Measurements from ENCODE around the gene LEKR1.

LEKR1 gene

DNA sequence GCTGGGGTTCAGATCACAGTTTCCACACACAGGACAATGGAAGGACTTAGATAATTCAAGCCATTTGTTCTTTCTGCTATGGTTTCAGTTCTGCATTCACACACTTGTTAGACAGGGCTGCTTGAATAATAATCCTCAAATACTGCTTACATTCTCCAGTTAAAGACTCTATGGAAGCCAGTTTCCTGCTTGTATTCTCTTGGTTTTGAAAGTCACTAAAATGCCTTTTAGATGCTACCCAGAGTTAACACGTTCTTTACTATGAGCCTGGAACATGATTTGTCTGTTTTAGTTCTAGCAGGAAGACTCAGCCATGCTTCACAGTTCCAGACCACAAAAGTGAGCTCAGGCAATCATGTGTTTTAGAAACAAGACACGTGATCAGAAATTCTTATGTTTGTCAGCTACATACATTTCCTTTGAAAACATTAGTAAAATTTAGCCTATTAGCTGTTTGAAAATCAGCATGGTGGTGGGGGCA is 152.4 kb downstream of the LEKR1 start:
- Mint-ChIP-seq H3K27ac (no peak overlapping the region), H3K9me3 (no peaks in the 10 kb centered on the region), H3K36me3 (no peaks in the 10 kb centered on the region), H3K4me3 (no peak overlapping the region), H3K4me1 (peaks cover 7% of the 10 kb centered on the region), H3K27me3 (peaks cover 4% of the 10 kb centered on the region)
- no peak for DNase-seq
- CTCF ChIA-PET = no interaction called here

DNA sequence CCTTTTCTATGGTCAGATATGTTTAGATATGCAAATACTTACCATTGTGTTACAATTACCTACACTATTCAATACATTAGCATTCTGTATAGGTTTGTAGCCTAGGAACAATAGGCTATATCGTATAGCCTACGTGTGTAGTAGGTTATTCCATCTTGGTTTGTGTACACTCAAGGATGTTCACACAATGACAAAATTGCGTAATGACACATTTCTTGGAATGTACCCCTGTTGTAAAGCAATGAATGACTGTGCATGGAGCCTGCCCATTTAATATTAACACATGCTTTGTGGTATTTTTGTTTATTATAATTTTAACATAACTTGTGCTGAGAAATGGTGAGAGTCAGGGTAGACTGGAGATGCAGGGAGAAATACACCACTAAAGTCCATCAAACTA is 154.9 kb downstream of the LEKR1 start:
- no peaks in the 10 kb centered on the region for H3K9me3 Mint-ChIP-seq

DNA sequence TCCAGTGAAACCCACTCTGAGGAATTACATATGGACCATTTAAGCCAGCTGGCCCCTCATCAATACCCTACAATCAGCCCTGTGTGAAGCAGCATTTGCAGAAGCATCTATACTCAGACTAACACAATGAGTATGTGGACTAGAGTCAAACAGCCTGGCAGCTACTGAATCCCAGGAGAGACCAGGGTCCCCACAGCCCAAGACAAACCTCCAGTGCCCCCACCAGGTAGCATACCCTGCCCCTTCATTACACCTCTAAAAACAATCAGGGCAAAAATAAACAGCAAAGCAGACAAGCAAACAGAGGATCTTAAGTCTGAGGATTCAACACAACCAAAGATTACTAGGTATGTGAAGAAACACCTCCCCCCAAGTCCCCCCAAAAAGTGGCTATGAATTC is 157.4 kb downstream of the LEKR1 start:
- Mint-ChIP-seq H3K9me3 (no peaks in the 10 kb centered on the region), H3K27me3 (peaks cover 9% of the 10 kb centered on the region), H3K4me3 (no peak overlapping the region), H3K36me3 (no peaks in the 10 kb centered on the region), H3K4me1 (peaks cover 4% of the 10 kb centered on the region), H3K27ac (no peak overlapping the region)
- CTCF ChIA-PET = no interaction called here
- DNase-seq = no peak

More for the DNA sequence above, 154.9 kb downstream of the LEKR1 start:
- CTCF ChIA-PET = no interaction called here
- Mint-ChIP-seq H3K27me3 (peaks cover 8% of the 10 kb centered on the region), H3K36me3 (no peaks in the 10 kb centered on the region), H3K4me3 (no peak overlapping the region), H3K27ac (no peak overlapping the region), H3K4me1 (peaks cover 7% of the 10 kb centered on the region)
- no peak for DNase-seq

DNA sequence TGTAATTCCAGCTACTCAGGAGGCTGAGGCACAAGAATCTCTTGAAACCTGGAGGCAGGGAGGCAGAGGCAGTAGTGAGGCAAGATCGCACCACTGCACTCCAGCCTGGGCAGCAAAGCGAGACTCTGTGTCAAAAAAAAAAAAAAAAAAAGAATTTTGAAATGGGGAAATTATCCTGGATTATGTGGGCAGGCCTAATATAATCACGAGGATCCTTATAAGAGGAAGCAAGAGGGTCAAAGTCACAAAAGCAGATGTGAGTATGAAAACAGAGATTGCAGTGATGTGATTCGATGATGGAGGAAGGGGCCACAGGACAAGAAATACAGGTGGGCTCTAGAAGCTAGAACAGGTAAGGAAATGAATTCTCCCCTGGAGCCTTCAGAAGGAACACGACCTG is 159.6 kb downstream of the LEKR1 start:
- no peak overlapping the region for H3K4me3 Mint-ChIP-seq
- no peaks in the 10 kb centered on the region for H3K9me3 Mint-ChIP-seq
- H3K27me3 Mint-ChIP-seq = peaks cover 9% of the 10 kb centered on the region
- no peaks in the 10 kb centered on the region for H3K4me1 Mint-ChIP-seq
- H3K27ac Mint-ChIP-seq = no peak overlapping the region
- no peak for DNase-seq
- CTCF ChIA-PET = no interaction called here
- no peaks in the 10 kb centered on the region for H3K36me3 Mint-ChIP-seq

DNA sequence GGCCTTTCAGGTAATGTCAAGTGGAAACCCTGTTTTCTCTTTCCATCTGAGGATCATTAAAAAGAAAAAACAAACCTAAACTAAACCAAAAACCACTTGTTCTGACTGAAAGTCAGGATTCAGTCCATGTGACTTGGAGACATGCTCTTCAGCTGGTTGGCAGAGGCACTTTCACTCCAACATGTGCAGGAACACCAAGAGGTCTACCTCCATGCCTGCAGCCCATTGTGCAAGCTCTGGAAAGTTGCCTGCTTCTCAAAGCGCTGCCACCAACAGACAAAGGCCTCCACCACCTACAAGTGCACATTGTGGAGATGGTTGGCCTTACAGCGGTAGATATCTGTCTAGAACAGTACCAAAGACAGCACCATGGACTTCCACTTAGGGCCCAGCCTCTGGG is 161.8 kb downstream of the LEKR1 start:
- Mint-ChIP-seq H3K4me1 (no peaks in the 10 kb centered on the region), H3K9me3 (no peaks in the 10 kb centered on the region), H3K27ac (no peak overlapping the region), H3K4me3 (no peak overlapping the region), H3K27me3 (peaks cover 14% of the 10 kb centered on the region), H3K36me3 (no peaks in the 10 kb centered on the region)
- CTCF ChIA-PET = no interaction called here
- no peak for DNase-seq

DNA sequence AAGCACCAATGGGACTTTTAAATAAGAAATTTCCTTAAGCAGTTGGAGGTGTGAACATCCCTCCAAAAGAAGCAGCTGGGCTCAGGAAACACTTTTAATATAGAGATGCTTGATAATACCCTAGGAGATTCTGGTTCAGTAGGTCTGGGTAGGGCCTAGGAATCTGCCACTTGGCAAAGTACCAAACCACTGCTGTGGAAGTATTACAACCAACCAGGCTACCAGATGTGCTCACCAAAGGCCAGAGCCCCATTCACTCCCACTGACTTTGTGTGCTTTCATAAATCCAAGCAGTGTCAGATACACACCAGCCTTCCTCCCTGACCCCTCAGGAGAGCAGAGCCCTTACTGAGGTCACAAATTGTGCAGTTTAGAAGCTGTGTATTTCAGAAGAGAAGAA is 171.2 kb downstream of the LEKR1 start:
- Mint-ChIP-seq H3K9me3 (no peaks in the 10 kb centered on the region), H3K4me3 (no peak overlapping the region), H3K27me3 (peaks cover 8% of the 10 kb centered on the region), H3K36me3 (no peaks in the 10 kb centered on the region), H3K4me1 (no peaks in the 10 kb centered on the region), H3K27ac (no peak overlapping the region)
- DNase-seq = no peak
- CTCF ChIA-PET = no interaction called here

GRCh38 chr3:157001221-157001957 is 175.2 kb downstream of the LEKR1 start:
- no peak for DNase-seq
- CTCF ChIA-PET = no interaction called here
- H3K27me3 Mint-ChIP-seq = peaks cover 4% of the 10 kb centered on the region
- no peaks in the 10 kb centered on the region for H3K9me3 Mint-ChIP-seq
- no peaks in the 10 kb centered on the region for H3K36me3 Mint-ChIP-seq
- H3K4me3 Mint-ChIP-seq = no peak overlapping the region
- no peak overlapping the region for H3K27ac Mint-ChIP-seq
- H3K4me1 Mint-ChIP-seq = no peaks in the 10 kb centered on the region

GRCh38 chr3:157021679-157022078 is 195.5 kb downstream of the LEKR1 start:
- H3K9me3 Mint-ChIP-seq = no peaks in the 10 kb centered on the region
- CTCF ChIA-PET = no interaction called here
- no peak overlapping the region for H3K4me3 Mint-ChIP-seq
- H3K27ac Mint-ChIP-seq = no peak overlapping the region
- no peak for DNase-seq
- peaks cover 4% of the 10 kb centered on the region for H3K27me3 Mint-ChIP-seq
- H3K4me1 Mint-ChIP-seq = peaks cover 6% of the 10 kb centered on the region
- H3K36me3 Mint-ChIP-seq = no peaks in the 10 kb centered on the region

GRCh38 chr3:157023226-157023625 is 197.1 kb downstream of the LEKR1 start:
- H3K36me3 Mint-ChIP-seq = no peaks in the 10 kb centered on the region
- H3K4me3 Mint-ChIP-seq = no peak overlapping the region
- CTCF ChIA-PET = interaction anchor here (1.5 kb wide), 1 partner anchor 54 kb away, joined by 3 read pairs; no protein-coding TSS in a partner anchor
- DNase-seq = no peak
- H3K27ac Mint-ChIP-seq = no peak overlapping the region
- peaks cover 7% of the 10 kb centered on the region for H3K27me3 Mint-ChIP-seq
- H3K9me3 Mint-ChIP-seq = no peaks in the 10 kb centered on the region
- H3K4me1 Mint-ChIP-seq = peaks cover 9% of the 10 kb centered on the region

- no peak overlapping the region for H3K27ac Mint-ChIP-seq
- DNase-seq = no peak
- CTCF ChIA-PET = no interaction called here
These were observed 199.9 kb downstream of the LEKR1 start for GRCh38 chr3:157026091-157026490.

DNA sequence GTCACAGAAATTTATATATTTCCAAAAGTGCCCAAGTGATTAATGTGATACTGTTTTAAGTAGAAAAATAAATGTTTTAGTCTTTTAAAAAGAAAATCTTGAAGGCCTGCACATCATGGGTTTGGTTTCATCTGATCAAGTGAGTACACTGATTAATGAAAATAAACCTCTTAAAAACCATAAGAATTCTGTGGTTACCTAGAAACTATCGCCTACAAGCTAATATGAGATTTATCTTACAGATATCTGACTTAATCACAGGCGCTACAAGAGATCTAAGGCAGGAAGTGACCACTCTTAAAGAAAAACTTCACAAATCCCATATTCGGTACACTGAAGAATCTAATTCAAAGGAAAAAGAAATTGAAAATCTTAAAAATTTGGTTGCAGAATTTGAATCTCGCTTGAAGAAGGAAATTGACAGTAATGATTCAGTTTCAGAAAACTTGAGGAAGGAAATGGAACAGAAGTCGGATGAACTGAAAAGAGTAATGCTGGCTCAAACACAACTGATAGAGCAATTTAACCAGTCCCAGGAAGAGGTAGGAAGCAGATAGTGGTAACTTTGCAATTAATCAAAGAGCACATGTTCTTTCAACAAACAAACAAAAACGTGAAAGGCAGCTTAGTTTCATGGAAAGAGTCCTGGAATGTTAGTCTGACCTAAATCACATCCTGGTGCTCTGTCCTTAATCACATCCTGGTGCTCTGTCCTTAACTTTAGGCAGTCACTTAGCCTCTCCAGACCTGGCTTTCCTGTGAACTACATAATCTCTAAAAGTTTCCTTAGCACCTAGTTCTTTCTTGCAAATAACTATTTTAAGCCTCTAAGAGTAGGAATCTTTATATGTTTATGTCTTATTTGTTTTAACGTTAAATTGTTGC is 201.9 kb downstream of the LEKR1 start:
- Mint-ChIP-seq H3K9me3 (no peaks in the 10 kb centered on the region), H3K27ac (no peak overlapping the region), H3K4me3 (no peak overlapping the region), H3K4me1 (peaks cover 3% of the 10 kb centered on the region), H3K27me3 (peaks cover 17% of the 10 kb centered on the region), H3K36me3 (no peaks in the 10 kb centered on the region)
- DNase-seq = no peak
- CTCF ChIA-PET = no interaction called here

More at GRCh38 chr3:157026091-157026490, 199.9 kb downstream of the LEKR1 start:
- Mint-ChIP-seq H3K4me3 (no peak overlapping the region), H3K27me3 (peaks cover 17% of the 10 kb centered on the region), H3K9me3 (no peaks in the 10 kb centered on the region), H3K36me3 (no peaks in the 10 kb centered on the region), H3K4me1 (peaks cover 9% of the 10 kb centered on the region)

DNA sequence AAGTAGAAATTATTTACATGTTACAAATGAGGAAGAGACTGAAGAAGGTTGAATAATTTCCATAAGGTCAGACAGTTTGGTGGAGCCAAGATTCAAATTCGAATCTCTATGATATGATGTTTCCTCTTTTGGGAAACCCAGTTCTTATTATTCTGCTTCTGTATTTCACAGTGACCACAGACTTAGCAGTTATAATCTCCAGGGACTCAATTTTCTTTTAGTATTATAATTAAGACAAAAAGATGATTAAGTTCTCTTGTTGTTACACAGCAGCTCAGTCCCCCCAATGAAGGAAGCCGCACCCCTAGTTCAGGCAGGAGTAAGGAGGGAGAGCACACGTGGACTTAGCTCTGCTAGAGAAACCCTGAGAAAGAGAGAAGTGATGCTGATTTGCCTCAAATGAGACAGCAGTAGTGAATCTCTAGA is 203.2 kb downstream of the LEKR1 start:
- Mint-ChIP-seq H3K27me3 (peaks cover 17% of the 10 kb centered on the region), H3K36me3 (no peaks in the 10 kb centered on the region)
- CTCF ChIA-PET = no interaction called here

DNA sequence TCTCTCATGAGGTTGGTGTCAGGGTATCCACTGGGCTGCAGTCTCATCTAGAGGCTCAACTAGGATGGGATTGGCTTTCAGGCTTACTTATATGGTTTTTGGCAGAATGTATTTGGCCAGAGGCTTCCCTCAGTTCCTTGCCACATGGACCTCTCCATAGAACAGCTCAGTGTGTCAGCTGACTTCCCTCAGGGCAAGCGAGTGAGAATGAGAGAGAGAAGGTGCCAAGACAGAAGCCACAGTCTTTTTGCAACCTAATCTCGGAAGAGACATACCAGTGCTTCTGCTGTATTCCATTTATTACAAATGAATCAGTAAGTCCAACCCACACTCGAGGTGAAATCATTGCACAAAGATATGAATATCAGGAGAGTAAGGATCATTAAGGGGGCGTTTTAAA is 204.6 kb downstream of the LEKR1 start:
- Mint-ChIP-seq H3K27ac (no peak overlapping the region), H3K4me1 (peaks cover 3% of the 10 kb centered on the region), H3K27me3 (peaks cover 17% of the 10 kb centered on the region), H3K36me3 (no peaks in the 10 kb centered on the region), H3K9me3 (no peaks in the 10 kb centered on the region), H3K4me3 (no peak overlapping the region)
- CTCF ChIA-PET = no interaction called here
- DNase-seq = no peak

More for the DNA sequence above, 203.2 kb downstream of the LEKR1 start:
- peaks cover 3% of the 10 kb centered on the region for H3K4me1 Mint-ChIP-seq
- H3K9me3 Mint-ChIP-seq = no peaks in the 10 kb centered on the region
- DNase-seq = no peak
- H3K27ac Mint-ChIP-seq = no peak overlapping the region
- H3K4me3 Mint-ChIP-seq = no peak overlapping the region

GRCh38 chr3:157033001-157033400 is 206.8 kb downstream of the LEKR1 start:
- Mint-ChIP-seq H3K36me3 (no peaks in the 10 kb centered on the region), H3K4me3 (no peak overlapping the region), H3K27ac (no peak overlapping the region), H3K9me3 (no peaks in the 10 kb centered on the region), H3K27me3 (peaks cover 29% of the 10 kb centered on the region), H3K4me1 (peaks cover 2% of the 10 kb centered on the region)
- CTCF ChIA-PET = interaction anchor here (1.0 kb wide), 1 partner anchor 36 kb away, joined by 3 read pairs; no protein-coding TSS in a partner anchor
- no peak for DNase-seq

GRCh38 chr3:157040456-157040855 is 214.3 kb downstream of the LEKR1 start:
- Mint-ChIP-seq H3K27ac (no peak overlapping the region), H3K4me1 (no peaks in the 10 kb centered on the region), H3K9me3 (no peaks in the 10 kb centered on the region), H3K4me3 (no peak overlapping the region), H3K27me3 (peaks cover 51% of the 10 kb centered on the region), H3K36me3 (no peaks in the 10 kb centered on the region)
- no peak for DNase-seq
- CTCF ChIA-PET = no interaction called here

Data from activated naive CD4-positive, alpha-beta T cell treated with anti-CD3 and anti-CD28 coated beads, Interleukin-2, amount 10 ng/mL, durations not matched to agents 7 days and 5 days (primary cell).